ENCODE measurements around the gene HOXA5. TPM values are rescaled to one million over a fixed set of nuclear protein-coding genes. Genes with fewer than 3 reads are reported as not detected.

HOXA5 gene
- total and polyA plus RNA-seq, 9 donors, result 7.1 to 16.6 (median 9.4) TPM

DNA sequence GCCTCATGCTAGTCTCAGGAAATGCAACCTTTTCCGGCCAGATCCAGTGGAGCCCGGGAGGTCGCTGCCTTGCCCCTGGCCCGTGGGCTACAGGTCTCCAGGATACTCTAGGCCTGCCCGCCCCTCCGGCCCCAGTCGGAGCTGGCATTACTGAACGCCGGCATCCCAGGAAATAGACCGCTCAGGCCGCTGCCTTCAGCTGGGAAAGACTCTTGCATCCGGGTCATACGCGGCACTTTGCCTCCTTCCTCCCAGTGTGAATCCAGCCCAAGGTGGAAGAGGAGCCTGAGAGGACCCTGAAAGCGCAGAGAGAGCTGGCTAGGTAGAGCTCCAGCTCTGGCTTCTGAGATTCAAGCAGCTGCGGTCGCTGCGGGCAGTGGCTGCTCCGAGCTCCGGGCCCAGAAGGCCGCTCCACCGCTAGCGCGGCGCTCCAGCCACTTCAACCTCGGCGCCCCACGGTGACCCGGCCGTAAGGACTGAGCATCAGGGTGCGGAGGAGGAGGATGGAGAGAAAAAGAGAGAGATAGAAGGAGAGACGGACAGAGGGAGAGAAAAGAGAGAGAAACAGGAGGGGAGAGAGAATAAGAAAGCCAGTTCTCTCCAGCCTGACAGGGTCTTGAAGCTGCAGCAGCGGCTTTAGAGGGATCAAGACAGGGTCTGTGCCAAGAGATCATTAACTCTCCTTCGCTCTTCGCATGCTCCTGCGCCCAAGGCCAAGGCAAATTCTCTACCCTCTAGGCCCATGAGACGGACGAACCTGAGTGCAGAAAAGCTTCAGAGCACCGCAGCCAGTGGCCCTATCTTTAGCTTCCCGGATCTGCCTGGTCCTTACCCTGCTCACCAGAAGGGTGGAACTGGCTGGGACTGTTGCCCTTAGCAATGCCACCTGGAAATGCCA, 32.4 kb upstream of the HOXA5 start:
- H3K9me3 ChIP-seq (replicated peaks; ENCODE audit: control insufficient read depth, low read depth, low read length), result no peaks in the 10 kb centered on the region
- peak; percentile 74 for DNase-seq
- H3K27me3 ChIP-seq (ENCODE audit: control insufficient read depth, insufficient read depth, low read length), result peaks cover 69% of the 10 kb centered on the region
- H3K4me3 ChIP-seq (ENCODE audit: low read length), result peak overlapping the region; percentile 44
- H3K4me1 ChIP-seq (ENCODE audit: control insufficient read depth, insufficient read depth, low read length), result peaks cover 67% of the 10 kb centered on the region
- peak overlapping the region; percentile 96 for H3K27ac ChIP-seq (ENCODE audit: low read length)
- H3K36me3 ChIP-seq (ENCODE audit: control insufficient read depth, insufficient read depth, low read length), result peaks cover 12% of the 10 kb centered on the region
- 19% methylated on average over 38 of the region's 40 CpGs for WGBS (ENCODE audit: insufficient coverage)

DNA sequence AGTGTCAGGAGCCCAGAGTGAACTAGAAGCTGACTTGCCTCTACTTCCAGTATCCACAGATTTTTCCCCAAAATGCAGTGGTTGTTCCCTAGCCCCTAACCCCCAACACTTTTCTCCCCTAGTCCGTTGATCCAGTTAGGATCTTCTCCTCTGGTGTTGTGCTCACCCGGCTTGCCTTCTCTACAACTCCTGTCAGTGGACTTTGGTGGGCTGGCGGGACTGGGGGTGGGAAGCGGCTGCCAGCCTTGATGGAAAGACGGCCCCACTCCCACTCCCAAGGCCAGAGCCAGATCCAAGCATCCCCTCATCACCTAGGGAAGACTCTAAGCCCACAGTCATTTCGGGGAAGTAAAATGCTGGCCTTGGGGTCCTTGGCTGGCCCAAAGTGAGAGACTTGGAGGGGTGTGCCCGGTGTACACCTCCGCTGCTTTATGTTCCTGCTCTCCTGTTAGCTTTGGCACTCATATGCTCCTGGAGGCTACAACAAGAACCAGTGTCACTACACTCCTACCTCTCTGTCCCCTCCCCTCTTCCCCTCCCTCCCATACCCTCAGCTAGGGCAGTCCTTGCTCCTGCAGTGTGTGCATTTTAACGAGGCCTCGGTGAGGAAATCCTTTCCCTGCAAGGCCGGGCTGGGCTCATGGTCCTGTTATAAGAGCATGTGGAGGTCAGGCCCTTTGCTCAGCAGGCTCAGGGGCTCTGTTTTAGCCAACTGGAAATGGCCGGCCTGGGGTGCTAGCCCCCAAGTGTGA, 31.6 kb upstream of the HOXA5 start:
- WGBS (ENCODE audit: insufficient coverage), result 19% methylated on average over 5 of the region's 12 CpGs
- Histone ChIP-seq H3K4me3 (ENCODE audit: low read length) (peak overlapping the region; percentile 72), H3K27me3 (ENCODE audit: control insufficient read depth, insufficient read depth, low read length) (peaks cover 64% of the 10 kb centered on the region), H3K27ac (ENCODE audit: low read length) (peak overlapping the region; percentile 96), H3K9me3 (replicated peaks; ENCODE audit: control insufficient read depth, low read depth, low read length) (no peaks in the 10 kb centered on the region), H3K4me1 (ENCODE audit: control insufficient read depth, insufficient read depth, low read length) (peaks cover 61% of the 10 kb centered on the region), H3K36me3 (ENCODE audit: control insufficient read depth, insufficient read depth, low read length) (peaks cover 12% of the 10 kb centered on the region)
- peak; percentile 76 for DNase-seq

GRCh38 chr7:27173956-27174873, 30.7 kb upstream of the HOXA5 start, which contains the start of gene HOXA10:
HOXA10 (minus strand) TSS chr7:27174320; CDS start chr7:27174306, 14 bp downstream.
- Histone ChIP-seq H3K4me3 (ENCODE audit: low read length) (peak within 1 kb of the TSS; percentile 72), H3K27me3 (ENCODE audit: control insufficient read depth, insufficient read depth, low read length) (peaks cover 64% of the 10 kb centered on the region), H3K36me3 (ENCODE audit: control insufficient read depth, insufficient read depth, low read length) (peaks cover 13% of the 10 kb centered on the region), H3K4me1 (ENCODE audit: control insufficient read depth, insufficient read depth, low read length) (peaks cover 63% of the 10 kb centered on the region), H3K9me3 (replicated peaks; ENCODE audit: control insufficient read depth, low read depth, low read length) (no peaks in the 10 kb centered on the region), H3K27ac (ENCODE audit: low read length) (peak within 1 kb of the TSS; percentile 98)
- peak; percentile 93 for DNase-seq
- WGBS (ENCODE audit: insufficient coverage), result 4% methylated on average over 77 of the region's 82 CpGs

GRCh38 chr7:27173511-27173955, 30.1 kb upstream of the HOXA5 start:
- peak overlapping the region; percentile 72 for H3K4me3 ChIP-seq (ENCODE audit: low read length)
- H3K4me1 ChIP-seq (ENCODE audit: control insufficient read depth, insufficient read depth, low read length), result peaks cover 66% of the 10 kb centered on the region
- WGBS (ENCODE audit: insufficient coverage), result under 1% methylated on average over 59 of the region's 59 CpGs
- H3K27ac ChIP-seq (ENCODE audit: low read length), result peak overlapping the region; percentile 96
- H3K27me3 ChIP-seq (ENCODE audit: control insufficient read depth, insufficient read depth, low read length), result peaks cover 69% of the 10 kb centered on the region
- DNase-seq, result no peak
- no peaks in the 10 kb centered on the region for H3K9me3 ChIP-seq (replicated peaks; ENCODE audit: control insufficient read depth, low read depth, low read length)
- peaks cover 15% of the 10 kb centered on the region for H3K36me3 ChIP-seq (ENCODE audit: control insufficient read depth, insufficient read depth, low read length)

GRCh38 chr7:27172823-27173510, 29.5 kb upstream of the HOXA5 start:
- Histone ChIP-seq H3K9me3 (replicated peaks; ENCODE audit: control insufficient read depth, low read depth, low read length) (no peaks in the 10 kb centered on the region), H3K27ac (ENCODE audit: low read length) (peak overlapping the region; percentile 98), H3K36me3 (ENCODE audit: control insufficient read depth, insufficient read depth, low read length) (peaks cover 15% of the 10 kb centered on the region), H3K4me1 (ENCODE audit: control insufficient read depth, insufficient read depth, low read length) (peaks cover 66% of the 10 kb centered on the region), H3K27me3 (ENCODE audit: control insufficient read depth, insufficient read depth, low read length) (peaks cover 74% of the 10 kb centered on the region), H3K4me3 (ENCODE audit: low read length) (peak overlapping the region; percentile 72)
- peak; percentile 87 for DNase-seq
- 1% methylated on average over 57 of the region's 58 CpGs for WGBS (ENCODE audit: insufficient coverage)

DNA sequence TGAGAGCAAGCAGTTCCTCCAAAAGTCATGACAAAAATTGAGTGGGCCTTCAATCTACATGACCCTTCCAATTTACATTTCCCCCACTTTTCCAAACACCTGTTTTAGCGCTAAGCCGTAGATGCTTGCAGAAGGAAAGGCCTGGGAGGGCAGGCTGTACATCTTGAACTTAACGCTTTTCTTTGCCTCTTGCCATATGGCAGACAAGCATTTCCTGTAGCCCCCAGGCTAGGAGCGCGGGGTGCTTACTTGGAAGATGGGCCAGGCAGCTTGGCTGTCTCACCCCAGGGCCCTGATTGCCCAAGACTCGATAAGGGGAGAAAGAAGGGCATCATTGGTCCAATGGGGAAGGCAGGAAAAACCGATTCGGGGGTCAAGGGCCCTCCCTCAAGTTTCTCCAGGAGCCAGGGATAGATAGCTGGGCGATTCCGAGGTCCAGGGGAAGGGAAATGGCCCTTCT, 28.9 kb upstream of the HOXA5 start:
- peak overlapping the region; percentile 98 for H3K27ac ChIP-seq (ENCODE audit: low read length)
- peaks cover 76% of the 10 kb centered on the region for H3K27me3 ChIP-seq (ENCODE audit: control insufficient read depth, insufficient read depth, low read length)
- H3K4me1 ChIP-seq (ENCODE audit: control insufficient read depth, insufficient read depth, low read length), result peaks cover 65% of the 10 kb centered on the region
- peak overlapping the region; percentile 72 for H3K4me3 ChIP-seq (ENCODE audit: low read length)
- peaks cover 15% of the 10 kb centered on the region for H3K36me3 ChIP-seq (ENCODE audit: control insufficient read depth, insufficient read depth, low read length)
- DNase-seq, result no peak
- no peaks in the 10 kb centered on the region for H3K9me3 ChIP-seq (replicated peaks; ENCODE audit: control insufficient read depth, low read depth, low read length)
- WGBS (ENCODE audit: insufficient coverage), result 4% methylated on average over 9 of the region's 10 CpGs

DNA sequence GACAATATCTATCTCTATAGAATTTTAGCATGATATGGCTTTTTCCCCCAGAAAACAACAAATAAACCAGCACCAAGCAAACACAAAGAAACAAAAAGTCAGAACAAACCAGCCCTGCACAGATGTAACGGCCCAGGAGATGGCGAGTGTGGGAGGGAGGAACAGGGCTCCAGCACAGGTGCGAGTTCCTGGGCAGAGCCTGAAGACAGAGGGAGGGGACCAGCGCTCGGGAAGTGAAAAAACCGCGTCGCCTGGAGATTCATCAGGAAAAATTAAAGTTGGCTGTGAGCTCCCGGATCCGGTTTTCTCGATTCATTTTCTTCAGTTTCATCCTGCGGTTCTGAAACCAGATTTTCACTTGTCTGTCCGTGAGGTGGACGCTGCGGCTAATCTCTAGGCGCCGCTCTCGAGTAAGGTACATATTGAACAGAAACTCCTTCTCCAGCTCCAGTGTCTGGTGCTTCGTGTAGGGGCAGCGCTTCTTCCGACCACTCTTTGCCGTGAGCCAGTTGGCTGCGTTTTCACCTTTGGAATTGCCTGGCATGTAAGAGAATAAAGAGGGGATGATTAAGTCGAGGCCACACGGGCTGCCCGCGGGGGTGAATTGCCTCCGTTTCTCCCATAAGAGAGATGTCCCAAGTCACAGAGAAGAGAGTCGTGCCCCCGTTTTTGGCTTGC, 28.3 kb upstream of the HOXA5 start:
- Histone ChIP-seq H3K4me1 (ENCODE audit: control insufficient read depth, insufficient read depth, low read length) (peaks cover 65% of the 10 kb centered on the region), H3K27ac (ENCODE audit: low read length) (peak overlapping the region; percentile 98), H3K36me3 (ENCODE audit: control insufficient read depth, insufficient read depth, low read length) (peaks cover 15% of the 10 kb centered on the region), H3K27me3 (ENCODE audit: control insufficient read depth, insufficient read depth, low read length) (peaks cover 76% of the 10 kb centered on the region), H3K9me3 (replicated peaks; ENCODE audit: control insufficient read depth, low read depth, low read length) (no peaks in the 10 kb centered on the region), H3K4me3 (ENCODE audit: low read length) (peak overlapping the region; percentile 72)
- 4% methylated on average over 25 of the region's 30 CpGs for WGBS (ENCODE audit: insufficient coverage)
- DNase-seq, result peak; percentile 70

DNA sequence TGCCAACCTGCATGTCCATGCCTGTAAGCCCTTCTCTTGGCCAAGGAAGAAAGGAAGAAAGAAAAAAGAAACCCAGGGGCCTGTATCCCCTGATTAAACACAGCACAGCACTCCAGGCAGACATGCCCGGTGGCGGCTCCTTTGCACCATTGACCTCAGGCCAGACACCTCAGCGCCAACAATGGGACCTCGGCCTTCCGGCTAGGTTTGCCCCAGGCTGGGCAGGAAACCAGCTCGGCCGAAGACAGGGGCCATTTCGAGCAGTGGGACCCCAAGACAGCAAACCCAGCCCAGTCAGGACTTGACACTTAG, 27.8 kb upstream of the HOXA5 start:
- Histone ChIP-seq H3K36me3 (ENCODE audit: control insufficient read depth, insufficient read depth, low read length) (peaks cover 15% of the 10 kb centered on the region), H3K4me3 (ENCODE audit: low read length) (peak overlapping the region; percentile 72), H3K4me1 (ENCODE audit: control insufficient read depth, insufficient read depth, low read length) (peaks cover 66% of the 10 kb centered on the region), H3K27me3 (ENCODE audit: control insufficient read depth, insufficient read depth, low read length) (peaks cover 78% of the 10 kb centered on the region), H3K9me3 (replicated peaks; ENCODE audit: control insufficient read depth, low read depth, low read length) (no peaks in the 10 kb centered on the region), H3K27ac (ENCODE audit: low read length) (peak overlapping the region; percentile 98)
- 5% methylated on average over 6 of the region's 8 CpGs for WGBS (ENCODE audit: insufficient coverage)
- no peak for DNase-seq

Data from muscle of leg (tissue), 11 donors.